ENCODE results near the gene RPP21.
"Not testable (repeated sequence)": the region's sequence is repeated elsewhere in the genome, so short reads cannot be mapped to it uniquely, and the experiment has no call there.

The RPP21 gene

DNA sequence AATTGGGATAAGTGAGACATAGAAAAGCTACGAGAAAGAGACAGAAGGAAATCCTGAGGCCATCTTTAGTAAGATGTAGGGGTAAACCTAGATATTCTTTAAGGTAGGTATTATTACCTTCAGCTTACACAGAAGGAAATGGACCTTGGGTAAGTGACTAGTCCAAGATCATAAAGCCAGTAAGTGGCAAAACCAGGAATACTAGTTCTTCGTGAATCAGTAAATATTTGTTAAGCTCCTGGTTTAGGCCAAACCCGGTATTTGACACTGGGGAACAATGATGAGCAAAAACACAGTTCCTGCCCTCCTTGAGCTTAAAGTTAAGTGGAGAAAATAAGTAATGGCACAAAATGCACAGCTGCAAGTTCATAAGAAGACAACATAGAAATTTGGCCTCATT, 13.0 kb upstream of the RPP21 start:
- DNase-seq (ENCODE audit: low read depth) = no peak

DNA sequence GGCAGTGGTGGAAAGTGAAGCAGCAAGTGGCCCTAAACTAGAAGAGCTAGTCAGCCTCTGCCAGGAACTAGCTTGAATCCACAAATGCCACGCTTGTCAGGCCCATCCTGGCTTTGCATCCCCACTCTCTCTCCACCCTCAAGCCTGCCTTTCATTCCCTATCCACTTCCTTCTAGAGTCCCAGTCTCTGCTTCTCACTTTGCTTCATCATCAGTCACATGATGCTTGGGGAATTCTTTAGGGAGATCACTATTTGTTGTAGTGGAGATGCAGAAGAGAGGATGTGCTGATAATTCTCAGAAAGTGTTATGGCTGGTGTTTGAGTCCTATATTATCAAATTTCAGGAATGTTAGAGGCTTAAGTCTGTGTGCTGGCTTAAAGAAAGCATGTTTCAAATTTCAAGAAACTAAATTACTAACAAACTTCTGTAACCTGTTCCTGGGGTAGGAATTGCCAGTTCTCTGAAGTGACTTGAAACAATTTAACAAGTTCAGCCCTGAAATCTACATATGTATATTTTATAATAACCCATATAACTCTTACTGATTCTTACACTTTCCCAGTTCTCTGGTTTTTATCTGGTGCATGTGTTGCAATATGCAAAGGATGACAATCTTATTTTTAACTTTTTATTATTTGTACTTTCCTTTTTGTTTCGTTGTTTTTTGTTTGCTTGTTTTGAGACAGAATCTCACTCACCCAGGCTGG, 10.7 kb upstream of the RPP21 start:
- DNase-seq (ENCODE audit: low read depth) = no peak

DNA sequence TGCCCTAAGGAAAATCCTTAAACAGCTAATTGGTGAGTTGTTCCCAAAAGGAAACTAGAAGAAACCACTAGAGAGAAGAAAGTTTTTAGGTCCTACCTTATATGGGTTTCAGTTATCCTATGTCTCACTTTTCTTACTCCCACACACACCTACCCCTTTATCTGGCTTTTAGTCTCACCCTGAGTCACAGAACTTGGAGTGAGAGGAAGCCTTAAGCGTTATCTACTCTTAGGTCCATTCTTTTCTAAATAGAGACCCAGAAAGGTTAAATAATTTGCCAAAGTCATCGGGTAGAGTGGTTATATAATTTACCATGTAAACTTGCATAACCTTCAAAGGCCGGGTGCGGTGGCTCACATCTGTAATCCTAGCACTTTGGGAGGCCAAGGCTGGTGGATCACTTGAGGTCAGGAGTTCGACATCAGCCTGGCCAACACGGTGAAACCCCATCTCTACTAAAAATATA, 4.3 kb upstream of the RPP21 start:
- no peak for DNase-seq (ENCODE audit: low read depth)

DNA sequence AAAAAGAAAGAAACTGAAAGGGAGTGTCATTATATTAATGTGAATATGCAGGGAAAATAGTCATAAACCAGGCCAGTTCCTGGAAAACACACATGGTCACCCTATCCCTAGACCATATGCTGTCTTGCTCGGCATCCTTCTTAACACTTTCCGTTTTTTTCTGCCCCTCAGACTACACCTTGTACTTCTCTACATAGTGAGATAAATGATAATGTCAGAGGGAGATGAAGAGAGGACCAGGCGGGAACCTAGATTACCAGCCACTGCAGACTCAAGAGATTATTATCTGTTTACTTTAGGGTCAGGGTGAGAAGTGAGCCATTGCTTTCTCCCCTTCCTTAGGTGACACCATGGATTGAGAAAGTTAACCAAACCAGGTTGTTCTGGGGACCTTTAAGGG, 3.7 kb upstream of the RPP21 start:
- DNase-seq (ENCODE audit: low read depth) = no peak

DNA sequence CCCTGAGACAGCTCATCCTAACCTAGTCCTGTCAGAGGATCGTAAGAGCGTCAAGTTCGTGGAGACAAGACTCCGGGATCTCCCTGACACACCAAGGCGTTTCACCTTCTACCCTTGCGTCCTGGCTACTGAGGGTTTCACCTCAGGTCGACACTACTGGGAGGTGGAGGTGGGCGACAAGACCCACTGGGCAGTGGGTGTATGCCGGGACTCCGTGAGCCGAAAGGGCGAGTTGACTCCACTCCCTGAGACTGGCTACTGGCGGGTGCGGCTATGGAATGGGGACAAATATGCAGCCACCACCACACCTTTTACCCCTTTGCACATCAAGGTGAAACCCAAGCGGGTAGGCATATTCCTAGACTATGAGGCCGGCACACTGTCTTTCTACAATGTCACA, 3.2 kb upstream of the RPP21 start:
- DNase-seq (ENCODE audit: low read depth) = no peak

DNA sequence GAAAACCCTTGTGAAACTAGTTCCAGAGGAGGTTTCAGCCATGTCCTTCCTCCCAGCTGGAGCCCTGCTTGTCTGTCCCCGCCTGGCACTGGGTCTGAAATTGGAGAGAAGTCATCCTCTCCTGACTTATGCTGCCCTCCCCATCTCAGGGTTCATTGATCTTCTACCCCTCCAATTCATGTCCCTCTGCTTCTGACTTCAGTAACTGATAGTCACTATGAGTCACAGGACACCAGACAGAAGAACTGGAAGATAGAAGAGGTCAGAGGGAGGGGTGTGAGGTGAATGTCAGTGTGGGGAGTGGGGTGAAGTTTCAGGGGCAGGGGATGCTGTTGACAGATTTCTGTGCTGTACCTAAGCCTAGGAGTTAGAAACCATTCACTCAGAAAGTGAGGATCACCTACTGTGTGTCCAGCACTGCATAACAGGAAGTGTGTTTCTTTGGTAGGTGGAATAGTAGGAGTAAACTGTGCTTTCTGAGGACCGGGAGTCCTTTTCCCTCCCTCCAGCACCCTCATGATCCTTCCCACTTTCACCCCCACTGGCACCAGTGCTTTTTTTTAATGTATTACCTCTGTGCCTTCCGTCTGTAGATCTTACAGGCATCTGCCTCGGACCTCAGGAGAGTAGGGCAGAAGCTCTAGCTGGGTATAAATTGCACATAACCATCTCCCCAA, 627 bp upstream of the RPP21 start:
- no peak for DNase-seq (ENCODE audit: low read depth)

DNA sequence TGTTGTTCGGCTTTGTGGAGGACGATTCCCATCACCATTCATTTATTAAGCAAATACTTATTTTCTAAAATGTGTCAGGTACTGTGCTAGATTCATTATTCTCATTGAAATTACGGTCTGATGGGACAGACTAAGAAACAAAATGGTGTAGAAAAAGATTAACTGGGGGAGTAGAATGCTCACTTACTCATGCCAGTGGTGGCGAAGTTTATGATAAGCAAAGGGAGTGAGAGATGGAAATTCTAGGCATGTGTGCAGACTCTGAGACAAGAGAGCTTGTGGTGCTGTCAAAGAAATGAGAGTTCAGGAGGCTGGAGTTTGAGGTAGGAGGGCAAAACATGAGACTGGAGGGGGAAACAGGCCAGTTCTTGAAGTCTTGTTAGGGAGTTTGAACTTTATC, 896 bp downstream of the RPP21 start:
- DNase-seq (ENCODE audit: low read depth) = no peak

DNA sequence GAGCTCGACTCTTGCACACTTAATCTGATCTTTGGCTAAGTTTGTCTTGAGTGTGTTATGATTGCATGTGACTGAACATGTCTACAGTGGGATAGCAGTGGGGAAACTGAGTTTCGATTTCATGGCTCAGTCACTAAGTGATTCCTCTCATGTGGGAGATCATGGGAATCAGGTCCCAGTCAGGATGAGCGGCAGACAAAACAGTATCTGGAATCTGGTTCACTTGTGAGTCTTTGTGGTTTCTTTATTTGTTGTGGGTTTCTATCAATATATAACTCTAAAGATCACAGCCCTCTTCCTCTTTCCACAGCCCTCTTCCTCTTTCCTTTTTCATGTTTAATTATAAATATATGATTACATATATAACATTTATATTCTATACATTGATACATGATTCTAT, 4.0 kb downstream of the RPP21 start:
- no peak for DNase-seq (ENCODE audit: low read depth)

DNA sequence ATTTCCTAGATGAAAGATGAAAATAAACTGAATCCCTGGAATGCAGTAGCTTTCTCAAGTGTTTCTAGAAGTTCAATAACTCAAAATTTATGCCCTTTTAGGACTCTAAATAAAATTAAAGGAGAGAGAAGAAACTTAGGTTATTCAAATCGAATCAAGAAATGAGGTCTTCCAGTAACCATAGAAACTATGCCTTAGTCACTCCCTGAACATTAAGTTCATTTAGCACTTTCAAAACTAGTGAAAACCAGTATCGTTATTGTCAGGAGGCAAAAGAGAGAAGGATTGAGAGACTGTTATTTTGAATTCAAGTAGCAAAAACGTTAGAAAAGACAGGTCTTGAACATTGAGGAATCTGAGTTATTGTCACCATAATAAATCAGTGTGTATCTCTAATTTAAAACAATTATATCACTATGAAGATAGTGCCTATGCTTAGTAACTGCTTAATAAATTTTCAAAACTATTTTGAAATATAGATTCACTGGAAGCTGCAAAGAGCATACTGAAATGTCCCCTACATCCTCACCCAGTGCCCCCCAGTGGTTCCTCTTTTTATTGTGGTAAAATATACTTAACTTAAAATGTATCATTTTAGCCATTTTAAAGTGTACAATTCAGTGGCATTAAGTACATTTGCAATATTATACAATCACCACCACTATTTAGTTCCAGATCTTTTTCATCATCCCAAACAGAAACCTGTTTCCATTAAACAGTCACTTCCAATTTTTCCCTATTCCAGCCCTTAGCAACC, 4.6 kb downstream of the RPP21 start:
- no peak for DNase-seq (ENCODE audit: low read depth)

DNA sequence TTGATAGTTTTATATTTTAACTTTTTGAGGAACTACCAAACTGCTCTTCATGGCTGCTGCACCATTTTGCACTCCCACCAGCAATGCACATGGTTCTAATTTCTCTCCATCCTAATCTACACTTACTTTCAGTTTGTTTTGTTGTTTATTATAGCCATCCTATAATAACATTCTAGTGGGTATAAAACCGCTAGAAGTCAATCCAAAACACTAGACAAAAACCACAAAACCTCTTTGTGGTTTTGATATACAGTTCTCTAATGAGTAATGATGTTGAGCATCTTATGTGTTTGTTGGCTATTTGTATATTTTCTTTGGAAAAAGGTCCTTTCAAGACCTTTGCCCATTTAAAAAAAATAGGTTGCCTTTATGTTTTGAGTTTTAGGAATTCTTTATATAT, 5.6 kb downstream of the RPP21 start:
- no peak for DNase-seq (ENCODE audit: low read depth)

DNA sequence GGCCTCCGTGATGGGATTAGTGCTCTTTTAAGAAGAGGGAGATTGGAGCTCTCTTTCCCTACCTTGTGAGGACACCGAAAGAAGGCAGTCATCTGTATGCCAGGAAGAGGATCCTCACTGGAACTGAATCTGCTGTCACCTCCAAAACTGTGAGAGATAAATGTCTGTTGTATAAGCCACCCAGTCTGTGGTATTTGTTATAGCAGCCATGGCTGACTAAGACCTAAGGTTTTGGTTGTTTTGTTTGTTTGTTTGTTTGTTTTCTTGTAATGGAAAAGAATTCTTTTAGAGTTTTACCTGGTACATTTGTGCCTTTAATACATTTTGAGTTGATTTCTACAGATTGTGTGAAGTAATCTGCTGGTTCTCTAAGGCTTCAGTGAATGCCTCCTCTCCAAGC, 7.6 kb downstream of the RPP21 start:
- no peak for DNase-seq (ENCODE audit: low read depth)

DNA sequence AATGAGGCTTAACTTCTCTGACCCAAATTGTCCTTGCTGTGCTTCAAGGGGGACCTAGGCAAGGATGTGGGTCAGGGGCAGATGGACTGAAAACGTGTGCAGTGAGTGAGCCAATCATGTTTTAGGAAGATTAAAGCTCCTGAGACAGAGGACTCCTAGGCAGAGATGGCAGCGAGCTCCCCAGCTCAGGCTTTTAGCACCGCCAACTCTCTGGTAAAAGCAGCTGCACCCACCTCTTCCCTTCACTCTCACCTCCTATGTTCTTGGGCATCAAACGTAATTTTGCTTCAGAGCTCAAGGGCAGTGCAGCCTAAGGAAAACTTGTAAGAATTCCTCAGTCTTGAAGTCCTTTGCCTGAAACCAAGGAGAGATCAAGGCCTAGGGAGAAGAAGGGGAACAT, 10.3 kb downstream of the RPP21 start:
- no peak for DNase-seq (ENCODE audit: low read depth)

DNA sequence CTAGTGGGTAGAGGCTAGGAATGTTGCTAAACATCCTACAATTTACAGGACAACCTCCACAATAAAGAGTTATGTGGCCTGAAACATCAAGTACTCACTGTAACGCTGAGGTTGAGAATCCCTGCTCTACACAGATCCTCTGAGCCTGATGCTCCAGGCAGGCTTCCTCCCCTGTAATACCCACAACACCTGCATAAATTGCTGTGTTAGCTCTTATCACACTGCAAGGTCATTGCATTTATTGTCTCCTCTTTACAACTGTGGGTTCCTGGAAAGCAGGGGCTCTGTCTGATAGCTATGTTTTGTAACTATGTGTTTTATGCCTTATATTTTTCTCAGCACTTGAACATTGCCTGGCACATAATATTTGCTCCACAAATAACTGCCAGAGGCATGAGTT, 11.6 kb downstream of the RPP21 start:
- DNase-seq (ENCODE audit: low read depth) = no peak

DNA sequence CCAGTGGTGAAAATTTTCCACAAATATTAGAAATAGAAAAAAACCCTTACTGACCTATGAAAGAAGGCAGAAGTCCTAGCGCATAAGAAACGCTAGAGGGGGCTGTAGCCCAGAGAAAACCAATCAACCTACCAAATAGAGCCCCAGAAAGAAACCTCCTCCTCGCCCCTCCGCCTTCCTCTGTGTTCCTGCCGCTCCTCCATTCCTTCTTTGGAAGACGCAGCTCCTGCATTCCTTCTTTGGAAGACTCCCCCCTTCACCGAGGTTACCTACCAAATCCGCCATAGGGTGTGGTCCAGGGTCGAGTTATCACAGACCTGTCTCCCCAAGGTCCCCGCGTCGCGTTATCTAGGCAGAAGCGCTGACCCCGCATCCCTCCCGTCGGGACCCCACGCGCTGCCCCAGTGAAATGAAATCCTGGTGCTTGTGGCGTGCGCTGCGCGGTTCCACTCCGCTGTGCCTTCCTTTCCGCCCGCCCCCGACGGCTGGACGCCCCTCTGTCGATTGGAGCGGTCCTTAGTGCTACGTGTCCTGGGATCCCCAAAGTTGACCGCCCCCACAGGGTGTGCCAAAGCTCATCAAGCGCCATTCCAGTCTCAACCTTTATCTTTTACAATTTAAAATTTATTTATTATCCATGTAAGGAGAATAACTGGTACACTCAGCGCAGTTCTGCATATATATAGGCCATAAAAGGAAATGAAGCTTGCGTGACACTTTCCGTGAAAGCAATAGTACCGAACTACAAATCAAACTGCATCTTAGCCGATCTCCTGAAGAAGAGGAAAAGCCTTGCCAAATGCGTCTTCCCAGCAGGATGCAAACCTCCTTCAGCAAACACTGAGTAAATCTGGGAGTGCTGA, 13.0 kb downstream of the RPP21 start:
- DNase-seq (ENCODE audit: low read depth) = no peak

DNA sequence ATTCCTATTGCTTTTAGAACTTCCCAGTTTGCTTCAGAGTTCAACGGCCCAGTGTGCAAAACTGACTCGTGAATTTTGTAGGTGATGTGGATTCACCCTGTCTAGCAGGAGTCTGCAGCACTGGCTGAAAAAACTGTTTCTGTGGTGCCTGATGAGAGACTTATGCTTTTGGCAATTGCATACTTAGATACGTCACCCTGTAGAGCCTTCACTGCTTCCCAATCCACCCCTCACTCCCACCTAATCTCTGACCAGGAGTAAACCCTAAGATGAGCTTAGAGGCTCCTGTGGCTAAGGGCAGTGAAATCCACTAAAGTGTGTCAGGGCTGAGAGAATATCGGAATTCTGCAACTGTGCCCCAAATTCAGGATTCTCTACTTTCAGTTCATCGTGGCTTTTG, 14.3 kb downstream of the RPP21 start:
- no peak for DNase-seq (ENCODE audit: low read depth)

DNA sequence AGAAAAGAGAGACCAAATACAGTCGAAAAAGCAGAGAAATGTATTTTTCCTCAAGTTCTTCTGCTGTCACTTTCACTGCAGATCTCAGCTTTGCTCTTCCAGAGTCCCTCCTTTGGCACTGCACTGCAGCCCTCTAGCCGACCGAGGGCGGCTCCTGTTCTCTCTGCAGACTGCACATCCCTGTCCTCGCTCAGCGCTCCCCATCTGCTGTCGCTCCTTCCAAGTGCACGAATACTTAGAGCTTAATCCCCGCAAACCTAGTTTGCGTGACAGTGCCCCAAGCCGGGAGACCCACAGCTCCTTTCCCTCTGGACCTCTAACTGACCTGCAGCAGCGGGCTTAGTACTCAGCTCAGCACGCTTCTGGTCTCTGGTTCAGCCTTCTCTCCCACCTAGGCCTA, 15.2 kb downstream of the RPP21 start:
- no peak for DNase-seq (ENCODE audit: low read depth)

DNA sequence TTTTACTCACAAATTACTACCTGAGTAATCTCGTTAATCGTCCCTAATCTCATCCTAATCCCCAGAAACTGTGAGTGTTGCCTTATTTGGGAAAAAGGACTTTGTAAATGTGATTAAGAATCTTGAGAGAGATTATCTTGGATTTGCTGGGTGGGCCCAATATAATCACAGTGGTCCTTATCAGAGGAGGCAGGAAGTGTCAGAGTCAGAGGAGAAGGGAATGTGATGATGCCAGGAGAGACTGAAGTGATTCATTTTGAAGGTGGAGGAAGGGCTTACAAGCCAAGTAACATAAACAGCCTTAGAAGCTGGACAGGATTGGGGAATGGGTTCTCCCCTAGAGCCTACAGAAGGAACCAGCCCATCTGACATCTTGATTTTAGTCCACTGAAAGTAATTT, 16.7 kb downstream of the RPP21 start:
- DNase-seq (ENCODE audit: low read depth) = no peak

DNA sequence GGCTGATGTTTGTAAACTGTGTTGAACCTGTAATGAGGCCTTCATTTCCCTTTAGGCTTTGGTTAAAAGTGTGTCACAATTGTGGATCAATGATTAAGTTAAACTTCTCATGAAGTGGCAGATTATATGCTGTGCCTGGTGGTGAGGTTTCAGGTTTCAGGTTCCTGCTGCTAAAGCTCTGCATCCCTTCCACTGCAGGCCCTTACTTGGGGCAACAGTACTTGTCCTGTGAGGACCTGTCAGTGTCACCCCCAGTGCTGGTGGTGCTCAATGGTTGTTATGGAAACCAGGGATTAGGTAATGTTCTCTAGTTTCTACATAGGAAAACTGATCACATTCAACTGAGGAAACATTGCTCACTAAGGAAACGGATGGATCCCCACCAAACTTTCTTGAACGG, 18.5 kb downstream of the RPP21 start:
- no peak for DNase-seq (ENCODE audit: low read depth)

DNA sequence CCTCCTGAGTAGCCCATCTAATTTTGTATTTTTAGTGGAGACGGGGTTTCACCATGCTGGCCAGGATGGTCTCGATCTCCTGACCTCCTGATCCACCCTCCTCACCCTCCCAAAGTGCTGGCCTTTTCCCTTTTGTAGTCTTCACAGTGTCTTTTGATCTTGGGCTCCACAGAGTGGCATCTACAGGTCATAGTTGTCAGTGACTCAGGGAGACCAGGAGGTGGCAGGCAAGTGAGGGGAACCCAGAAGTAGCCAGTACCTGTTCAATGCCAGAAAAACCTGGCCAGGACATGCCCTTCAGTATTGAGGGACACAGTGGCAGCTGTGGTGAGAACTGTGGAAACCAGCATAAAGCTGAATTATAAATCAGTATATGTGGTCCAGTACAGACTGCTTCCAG, 19.6 kb downstream of the RPP21 start:
- no peak for DNase-seq (ENCODE audit: low read depth)

DNA sequence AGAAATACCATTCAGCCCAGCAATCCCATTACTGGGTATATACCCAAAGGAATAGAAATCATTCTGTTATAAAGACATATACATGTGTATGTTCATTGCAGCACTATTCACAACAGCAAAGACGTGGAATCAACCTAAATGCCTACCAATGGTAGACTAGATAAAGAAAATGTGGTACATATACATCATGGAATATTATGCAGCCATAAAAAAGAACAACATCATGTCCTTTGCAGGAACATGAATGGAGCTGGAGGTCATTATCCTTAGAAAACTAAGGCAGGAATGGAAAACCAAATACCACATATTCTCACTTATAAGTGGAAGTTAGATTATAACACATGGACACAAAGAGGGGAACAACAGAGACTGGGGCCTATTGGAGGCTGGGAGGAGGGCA, 24.3 kb downstream of the RPP21 start:
- not testable (repeated sequence) for DNase-seq (ENCODE audit: low read depth)

DNA sequence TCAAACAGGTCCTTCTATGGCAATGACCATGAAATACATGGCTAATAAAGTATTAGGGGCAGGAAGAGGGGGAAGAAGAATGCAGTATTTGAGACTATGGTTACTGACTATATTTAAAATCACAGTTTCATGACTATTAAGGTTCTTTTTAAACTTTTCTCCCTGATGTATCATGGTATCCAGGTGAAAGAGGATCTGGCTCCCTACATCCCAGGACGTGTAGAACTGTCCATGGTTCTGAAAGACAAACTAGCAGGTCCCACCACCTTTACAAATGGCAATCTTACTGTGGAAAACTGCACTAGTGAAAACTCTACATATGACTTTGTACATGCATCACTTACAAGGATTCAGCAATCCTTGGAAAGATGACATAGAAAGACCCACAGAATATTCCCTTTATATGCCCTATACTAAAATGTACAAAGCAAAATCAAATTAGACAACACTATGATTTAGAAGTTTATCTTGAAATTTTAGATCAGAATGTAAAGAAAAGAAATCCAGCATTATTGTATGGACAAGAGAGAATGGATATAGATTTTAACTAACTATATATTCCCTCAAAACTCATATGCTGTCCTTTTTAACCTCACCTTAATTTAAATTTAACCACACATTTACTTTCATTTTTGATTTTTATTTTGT, 33.5 kb downstream of the RPP21 start:
- DNase-seq (ENCODE audit: low read depth) = no peak

DNA sequence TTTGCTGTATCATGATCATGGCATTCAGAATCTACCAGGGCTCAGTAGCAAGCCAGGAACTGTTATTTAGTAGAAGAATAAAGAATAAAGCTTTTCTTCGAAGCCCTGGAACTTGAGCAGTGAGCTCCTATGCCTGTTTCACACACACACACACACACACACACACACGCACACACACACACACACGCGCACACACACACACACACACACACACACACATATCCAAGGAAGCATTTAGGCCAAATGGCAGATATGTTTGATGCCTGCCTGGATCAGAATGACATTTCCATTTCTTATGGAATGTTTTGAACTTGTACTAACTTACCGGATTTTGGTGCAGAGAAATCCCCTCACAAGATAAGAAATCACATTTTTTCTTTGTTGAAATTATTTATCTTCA, 35.5 kb downstream of the RPP21 start:
- no peak for DNase-seq (ENCODE audit: low read depth)
